Measurements from ENCODE around the gene STH. TPM values are rescaled to one million over a fixed set of nuclear protein-coding genes. Genes with fewer than 3 reads are reported as not detected.

STH gene
- total RNA-seq, 1 donor from 2014 or later: not detected

- Mint-ChIP-seq H3K27ac (ENCODE audit: unreplicated experiment) (no peak overlapping the region), H3K27me3 (ENCODE audit: low read depth, unreplicated experiment) (no peaks in the 10 kb centered on the region), H3K36me3 (ENCODE audit: low read depth, unreplicated experiment) (peaks cover 14% of the 10 kb centered on the region), H3K9me3 (ENCODE audit: unreplicated experiment) (no peaks in the 10 kb centered on the region), H3K4me3 (ENCODE audit: unreplicated experiment) (peak overlapping the region; percentile 11), H3K4me1 (ENCODE audit: low read depth, unreplicated experiment) (peaks cover 23% of the 10 kb centered on the region)
- peaks cover 7% of the 10 kb centered on the region for H3K79me2 ChIP-seq (ENCODE audit: insufficient read depth, low read length)
- peak overlapping the region; percentile 8 for H3K9ac ChIP-seq (ENCODE audit: low read length)
- peaks cover 43% of the 10 kb centered on the region for H4K20me1 ChIP-seq (ENCODE audit: insufficient read depth, low read length)
- FAIRE-seq: no peak
- H3K4me1 ChIP-seq (ENCODE audit: insufficient read depth, low read length): no peaks in the 10 kb centered on the region
- no peaks in the 10 kb centered on the region for H3K27me3 ChIP-seq (ENCODE audit: insufficient read depth, low read length)
- H3K4me3 ChIP-seq (ENCODE audit: insufficient read depth, low read depth, low read length): no peak overlapping the region
- no peak overlapping the region for H2AFZ ChIP-seq (ENCODE audit: low read depth, low read length)
- H3K36me3 ChIP-seq (ENCODE audit: insufficient read depth, low read length): peaks cover 41% of the 10 kb centered on the region
- H3K9me3 ChIP-seq (ENCODE audit: insufficient read depth, low read depth, low read length): no peaks in the 10 kb centered on the region
- DNase-seq (ENCODE audit: low read depth): no peak
- H3K4me2 ChIP-seq (ENCODE audit: low read length): no peak overlapping the region
- TF ChIP-seq, protein P1, sequence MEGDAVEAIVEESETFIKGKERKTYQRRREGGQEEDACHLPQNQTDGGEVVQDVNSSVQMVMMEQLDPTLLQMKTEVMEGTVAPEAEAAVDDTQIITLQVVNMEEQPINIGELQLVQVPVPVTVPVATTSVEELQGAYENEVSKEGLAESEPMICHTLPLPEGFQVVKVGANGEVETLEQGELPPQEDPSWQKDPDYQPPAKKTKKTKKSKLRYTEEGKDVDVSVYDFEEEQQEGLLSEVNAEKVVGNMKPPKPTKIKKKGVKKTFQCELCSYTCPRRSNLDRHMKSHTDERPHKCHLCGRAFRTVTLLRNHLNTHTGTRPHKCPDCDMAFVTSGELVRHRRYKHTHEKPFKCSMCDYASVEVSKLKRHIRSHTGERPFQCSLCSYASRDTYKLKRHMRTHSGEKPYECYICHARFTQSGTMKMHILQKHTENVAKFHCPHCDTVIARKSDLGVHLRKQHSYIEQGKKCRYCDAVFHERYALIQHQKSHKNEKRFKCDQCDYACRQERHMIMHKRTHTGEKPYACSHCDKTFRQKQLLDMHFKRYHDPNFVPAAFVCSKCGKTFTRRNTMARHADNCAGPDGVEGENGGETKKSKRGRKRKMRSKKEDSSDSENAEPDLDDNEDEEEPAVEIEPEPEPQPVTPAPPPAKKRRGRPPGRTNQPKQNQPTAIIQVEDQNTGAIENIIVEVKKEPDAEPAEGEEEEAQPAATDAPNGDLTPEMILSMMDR (IDR thresholded peaks at IDR 0.05; ENCODE audit: insufficient read depth, low read depth, low read length): no peak
- TF ChIP-seq EZH2 (IDR thresholded peaks at IDR 0.05; ENCODE audit: insufficient read depth, low read length): no peak
- H3K27ac ChIP-seq (ENCODE audit: low read depth, low read length): no peak overlapping the region
These were observed 44.6 kb downstream of the STH start for GRCh38 chr17:46043606-46044005.

GRCh38 chr17:46044286-46044928, 45.4 kb downstream of the STH start:
- H3K4me3 Mint-ChIP-seq (ENCODE audit: unreplicated experiment): peak overlapping the region; percentile 15
- H3K36me3 Mint-ChIP-seq (ENCODE audit: low read depth, unreplicated experiment): peaks cover 13% of the 10 kb centered on the region
- Histone ChIP-seq H3K4me3 (ENCODE audit: insufficient read depth, low read depth, low read length) (no peak overlapping the region), H3K36me3 (ENCODE audit: insufficient read depth, low read length) (peaks cover 41% of the 10 kb centered on the region), H3K9ac (ENCODE audit: low read length) (peak overlapping the region; percentile 8), H2AFZ (ENCODE audit: low read depth, low read length) (no peak overlapping the region), H3K79me2 (ENCODE audit: insufficient read depth, low read length) (peaks cover 8% of the 10 kb centered on the region), H3K27me3 (ENCODE audit: insufficient read depth, low read length) (no peaks in the 10 kb centered on the region), H3K27ac (ENCODE audit: low read depth, low read length) (no peak overlapping the region), H3K4me1 (ENCODE audit: insufficient read depth, low read length) (no peaks in the 10 kb centered on the region), H3K4me2 (ENCODE audit: low read length) (no peak overlapping the region), H4K20me1 (ENCODE audit: insufficient read depth, low read length) (peaks cover 37% of the 10 kb centered on the region), H3K9me3 (ENCODE audit: insufficient read depth, low read depth, low read length) (no peaks in the 10 kb centered on the region)
- peak; percentile 77 for DNase-seq (ENCODE audit: low read depth)
- H3K27me3 Mint-ChIP-seq (ENCODE audit: low read depth, unreplicated experiment): no peaks in the 10 kb centered on the region
- peaks cover 23% of the 10 kb centered on the region for H3K4me1 Mint-ChIP-seq (ENCODE audit: low read depth, unreplicated experiment)
- H3K9me3 Mint-ChIP-seq (ENCODE audit: unreplicated experiment): no peaks in the 10 kb centered on the region
- TF ChIP-seq EZH2 (IDR thresholded peaks at IDR 0.05; ENCODE audit: insufficient read depth, low read length): no peak
- TF ChIP-seq, protein P1 (IDR thresholded peaks at IDR 0.05; ENCODE audit: insufficient read depth, low read depth, low read length): peak; percentile 96
- FAIRE-seq: peak; percentile 87
- H3K27ac Mint-ChIP-seq (ENCODE audit: unreplicated experiment): peak overlapping the region; percentile 59

- no peak for DNase-seq (ENCODE audit: low read depth)
- H2AFZ ChIP-seq (ENCODE audit: low read depth, low read length): no peak overlapping the region
- FAIRE-seq: no peak
- H3K27ac ChIP-seq (ENCODE audit: low read depth, low read length): no peak overlapping the region
- H3K9me3 Mint-ChIP-seq (ENCODE audit: unreplicated experiment): no peaks in the 10 kb centered on the region
- TF ChIP-seq, protein P1 (IDR thresholded peaks at IDR 0.05; ENCODE audit: insufficient read depth, low read depth, low read length): no peak
- no peak for TF ChIP-seq EZH2 (IDR thresholded peaks at IDR 0.05; ENCODE audit: insufficient read depth, low read length)
- H3K9me3 ChIP-seq (ENCODE audit: insufficient read depth, low read depth, low read length): no peaks in the 10 kb centered on the region
- no peak overlapping the region for H3K4me2 ChIP-seq (ENCODE audit: low read length)
- H3K27ac Mint-ChIP-seq (ENCODE audit: unreplicated experiment): peak overlapping the region; percentile 59
- peaks cover 32% of the 10 kb centered on the region for H4K20me1 ChIP-seq (ENCODE audit: insufficient read depth, low read length)
- H3K27me3 ChIP-seq (ENCODE audit: insufficient read depth, low read length): no peaks in the 10 kb centered on the region
- no peak overlapping the region for H3K9ac ChIP-seq (ENCODE audit: low read length)
- peaks cover 23% of the 10 kb centered on the region for H3K4me1 Mint-ChIP-seq (ENCODE audit: low read depth, unreplicated experiment)
- no peak overlapping the region for H3K4me3 Mint-ChIP-seq (ENCODE audit: unreplicated experiment)
- H3K4me1 ChIP-seq (ENCODE audit: insufficient read depth, low read length): no peaks in the 10 kb centered on the region
- H3K36me3 ChIP-seq (ENCODE audit: insufficient read depth, low read length): peaks cover 42% of the 10 kb centered on the region
- H3K4me3 ChIP-seq (ENCODE audit: insufficient read depth, low read depth, low read length): no peak overlapping the region
- H3K36me3 Mint-ChIP-seq (ENCODE audit: low read depth, unreplicated experiment): peaks cover 17% of the 10 kb centered on the region
- H3K79me2 ChIP-seq (ENCODE audit: insufficient read depth, low read length): peaks cover 11% of the 10 kb centered on the region
- H3K27me3 Mint-ChIP-seq (ENCODE audit: low read depth, unreplicated experiment): no peaks in the 10 kb centered on the region
These were observed 45.9 kb downstream of the STH start for GRCh38 chr17:46044989-46045388.
